ENCODE results near the gene FABP3.

Gene FABP3

GRCh38 chr1:31327381-31327780, 45.5 kb downstream of the FABP3 start:
- Histone ChIP-seq H3K27ac (ENCODE audit: low read depth, low read length) (no peak overlapping the region), H3K9ac (ENCODE audit: low read length in 5 of 5) (no peak overlapping the region), H3K27me3 (ENCODE audit: control insufficient read depth in 5 of 5, insufficient read depth in 4 of 5, low read length in 5 of 5) (no peaks in the 10 kb centered on the region), H3K4me3 (ENCODE audit: low read depth in 1 of 5, low read length in 5 of 5) (no peak overlapping the region), H3K36me3 (ENCODE audit: control insufficient read depth in 5 of 5, insufficient read depth in 5 of 5, low read length in 5 of 5) (peaks cover 3 to 22% (median 11%) of the 10 kb centered on the region in 5 donors), H3K9me3 (ENCODE audit: control insufficient read depth in 5 of 5, low read length in 5 of 5) (no peaks in the 10 kb centered on the region), H3K4me1 (ENCODE audit: control insufficient read depth in 5 of 5, insufficient read depth in 5 of 5, low read length in 5 of 5) (no peaks in the 10 kb centered on the region)

DNA sequence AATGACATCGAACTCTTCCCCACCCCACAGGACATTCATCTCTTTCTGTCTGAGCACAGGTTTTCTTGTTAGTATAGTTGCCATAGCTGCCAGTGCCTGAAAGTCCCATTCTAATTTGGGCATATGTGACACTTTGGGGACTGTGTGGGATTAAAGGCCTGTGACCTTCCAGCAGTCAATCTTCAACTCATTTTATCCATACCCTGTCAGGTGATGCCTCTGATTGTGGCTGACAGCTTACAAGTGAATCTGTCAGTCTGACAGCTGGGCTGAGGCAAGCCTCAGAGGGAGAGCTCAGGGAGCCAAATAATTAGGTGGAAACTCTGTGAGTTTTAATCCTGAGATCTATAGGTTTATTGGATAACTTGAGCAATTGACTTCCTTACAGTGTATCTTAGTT, 46.4 kb downstream of the FABP3 start:
- H3K4me1 ChIP-seq (ENCODE audit: control insufficient read depth in 5 of 5, insufficient read depth in 5 of 5, low read length in 5 of 5): no peaks in the 10 kb centered on the region
- H3K27me3 ChIP-seq (ENCODE audit: control insufficient read depth in 5 of 5, insufficient read depth in 4 of 5, low read length in 5 of 5): no peaks in the 10 kb centered on the region
- H3K27ac ChIP-seq (ENCODE audit: low read depth, low read length): no peak overlapping the region
- no peak overlapping the region for H3K4me3 ChIP-seq (ENCODE audit: low read depth in 1 of 5, low read length in 5 of 5)
- no peaks in the 10 kb centered on the region for H3K9me3 ChIP-seq (ENCODE audit: control insufficient read depth in 5 of 5, low read length in 5 of 5)
- no peak overlapping the region for H3K9ac ChIP-seq (ENCODE audit: low read length in 5 of 5)
- H3K36me3 ChIP-seq (ENCODE audit: control insufficient read depth in 5 of 5, insufficient read depth in 5 of 5, low read length in 5 of 5): peaks cover 3 to 23% (median 11%) of the 10 kb centered on the region in 5 donors

DNA sequence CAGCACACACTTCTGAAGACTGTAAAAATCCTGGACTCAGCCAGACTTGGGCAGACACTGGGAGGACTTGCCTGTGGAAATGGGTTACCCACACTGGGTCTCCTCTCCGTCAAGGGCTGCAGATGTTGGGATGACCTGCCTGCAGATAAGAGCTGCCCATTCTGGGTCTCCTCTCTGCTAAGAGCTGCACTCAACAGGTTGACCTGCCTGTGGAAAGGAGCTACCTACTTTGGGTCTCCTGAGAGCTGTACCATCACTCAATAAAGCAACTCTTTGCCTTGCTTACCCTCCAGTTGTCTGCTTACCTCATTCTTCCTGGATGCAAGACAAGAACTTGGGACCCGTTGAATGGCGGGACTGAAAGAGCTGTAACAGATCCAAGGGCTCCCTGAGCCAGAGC, 47.9 kb downstream of the FABP3 start:
- Histone ChIP-seq H3K9ac (ENCODE audit: low read length in 5 of 5) (no peak overlapping the region), H3K27ac (ENCODE audit: low read depth, low read length) (no peak overlapping the region), H3K36me3 (ENCODE audit: control insufficient read depth in 5 of 5, insufficient read depth in 5 of 5, low read length in 5 of 5) (peaks cover 16 to 30% (median 18%) of the 10 kb centered on the region in 5 donors), H3K4me3 (ENCODE audit: low read depth in 1 of 5, low read length in 5 of 5) (no peak overlapping the region), H3K27me3 (ENCODE audit: control insufficient read depth in 5 of 5, insufficient read depth in 4 of 5, low read length in 5 of 5) (no peaks in the 10 kb centered on the region), H3K9me3 (ENCODE audit: control insufficient read depth in 5 of 5, low read length in 5 of 5) (no peaks in the 10 kb centered on the region), H3K4me1 (ENCODE audit: control insufficient read depth in 5 of 5, insufficient read depth in 5 of 5, low read length in 5 of 5) (no peaks in the 10 kb centered on the region)

GRCh38 chr1:31324093-31324492, 48.8 kb downstream of the FABP3 start:
- no peak overlapping the region for H3K4me3 ChIP-seq (ENCODE audit: low read depth in 1 of 5, low read length in 5 of 5)
- H3K36me3 ChIP-seq (ENCODE audit: control insufficient read depth in 5 of 5, insufficient read depth in 5 of 5, low read length in 5 of 5): peaks cover 18 to 33% (median 25%) of the 10 kb centered on the region in 5 donors
- no peak overlapping the region for H3K27ac ChIP-seq (ENCODE audit: low read depth, low read length)
- no peak overlapping the region for H3K9ac ChIP-seq (ENCODE audit: low read length in 5 of 5)
- H3K9me3 ChIP-seq (ENCODE audit: control insufficient read depth in 5 of 5, low read length in 5 of 5): no peaks in the 10 kb centered on the region
- no peaks in the 10 kb centered on the region for H3K27me3 ChIP-seq (ENCODE audit: control insufficient read depth in 5 of 5, insufficient read depth in 4 of 5, low read length in 5 of 5)
- H3K4me1 ChIP-seq (ENCODE audit: control insufficient read depth in 5 of 5, insufficient read depth in 5 of 5, low read length in 5 of 5): no peaks in the 10 kb centered on the region

- Histone ChIP-seq H3K9ac (ENCODE audit: low read length in 5 of 5) (no peak overlapping the region), H3K27ac (ENCODE audit: low read depth, low read length) (no peak overlapping the region), H3K27me3 (ENCODE audit: control insufficient read depth in 5 of 5, insufficient read depth in 4 of 5, low read length in 5 of 5) (no peaks in the 10 kb centered on the region), H3K4me3 (ENCODE audit: low read depth in 1 of 5, low read length in 5 of 5) (no peak overlapping the region), H3K9me3 (ENCODE audit: control insufficient read depth in 5 of 5, low read length in 5 of 5) (no peaks in the 10 kb centered on the region), H3K36me3 (ENCODE audit: control insufficient read depth in 5 of 5, insufficient read depth in 5 of 5, low read length in 5 of 5) (peaks cover 28 to 52% (median 35%) of the 10 kb centered on the region in 5 donors), H3K4me1 (ENCODE audit: control insufficient read depth in 5 of 5, insufficient read depth in 5 of 5, low read length in 5 of 5) (peaks cover 0 to 7% (median 0%) of the 10 kb centered on the region in 5 donors)
These were observed 54.7 kb downstream of the FABP3 start for GRCh38 chr1:31318146-31318545.

DNA sequence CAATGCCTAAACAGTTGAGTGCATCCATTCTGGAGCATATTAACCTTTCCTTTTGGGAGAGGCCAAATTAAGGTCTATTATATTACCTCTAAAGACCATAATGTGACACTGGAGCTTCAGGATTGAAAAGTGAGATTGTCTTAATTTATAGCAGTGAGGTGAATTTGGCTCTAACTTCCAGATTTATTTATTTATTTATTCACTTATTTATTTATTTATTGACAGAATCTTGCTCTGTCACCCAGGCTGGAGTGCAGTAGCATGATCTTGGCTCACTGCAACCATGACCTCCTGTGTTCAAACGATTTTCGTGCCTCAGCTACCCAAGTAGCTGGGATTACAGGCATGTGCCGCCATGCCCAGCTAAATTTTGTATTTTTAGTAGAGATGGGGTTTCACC, 57.0 kb downstream of the FABP3 start:
- Histone ChIP-seq H3K9ac (ENCODE audit: low read length in 5 of 5) (no peak overlapping the region), H3K27me3 (ENCODE audit: control insufficient read depth in 5 of 5, insufficient read depth in 4 of 5, low read length in 5 of 5) (no peaks in the 10 kb centered on the region), H3K36me3 (ENCODE audit: control insufficient read depth in 5 of 5, insufficient read depth in 5 of 5, low read length in 5 of 5) (peaks cover 39 to 65% (median 43%) of the 10 kb centered on the region in 5 donors), H3K4me1 (ENCODE audit: control insufficient read depth in 5 of 5, insufficient read depth in 5 of 5, low read length in 5 of 5) (peaks cover 0 to 7% (median 0%) of the 10 kb centered on the region in 5 donors), H3K9me3 (ENCODE audit: control insufficient read depth in 5 of 5, low read length in 5 of 5) (no peaks in the 10 kb centered on the region), H3K27ac (ENCODE audit: low read depth, low read length) (no peak overlapping the region), H3K4me3 (ENCODE audit: low read depth in 1 of 5, low read length in 5 of 5) (no peak overlapping the region)

All from subcutaneous abdominal adipose tissue (tissue), 5 donors.